IMR-90 (cell line): ENCODE measurements around the gene RHCE. TPM values are rescaled to one million over a fixed set of nuclear protein-coding genes. Genes with fewer than 3 reads are reported as not detected.
"Not testable (repeated sequence)": the region's sequence is repeated elsewhere in the genome, so short reads cannot be mapped to it uniquely, and the experiment has no call there.

Experiments used
- ATAC-seq: fragments of 200-7000 bp; cut with Tn5 transposase; 2 replicates; pipeline ENCODE4 v1.9.1; 2020; ENCODE audit warnings: low read depth, mild to moderate bottlenecking, moderate library complexity
- BruUV-seq: library from RNA; stranded (reverse); fragments of 400-500 nt; replicated peaks from 2 replicates; lab custom pipeline; 2021; lab: Mats Ljungman, UMichigan
- CTCF ChIA-PET: fragments of 300-600 bp; formaldehyde crosslinking; extraction: SDS; loops from one replicate; lab custom pipeline; 2021; ENCODE audit warnings: antibody characterized with exemption; lab: Yijun Ruan, JAX
- POLR2A ChIA-PET: fragments of 300-600 bp; sonication (Branson Sonifier 250); formaldehyde crosslinking; loops from one replicate; lab custom pipeline; 2022; ENCODE audit warnings: antibody characterized with exemption; ENCODE audit not compliant: unreplicated experiment; lab: Charles Lee
- DNase-seq: peaks from one replicate; pipeline ENCODE4 v3.0.0; 2013
- H2AFZ ChIP-seq: replicated peaks from 2 replicates; pipeline ENCODE3; 2013; ENCODE audit warnings: low read length, mild to moderate bottlenecking; ENCODE audit not compliant: poor library complexity
- H2AK5ac ChIP-seq: 2 replicates; pipeline ENCODE4 v1.6.1; 2013; ENCODE audit warnings: low read depth, low read length, inconsistent platforms
- H2AK9ac ChIP-seq: replicated peaks from 2 replicates; pipeline ENCODE3; 2013; ENCODE audit warnings: mild to moderate bottlenecking, low read depth, low read length, moderate library complexity; ENCODE audit not compliant: poor library complexity
- H2BK120ac ChIP-seq: 2 replicates; pipeline ENCODE4 v1.6.1; 2013; ENCODE audit warnings: low read depth, low read length, inconsistent platforms
- H2BK15ac ChIP-seq: 3 replicates; pipeline ENCODE4 v1.6.1; 2013; ENCODE audit warnings: low read depth, low read length, inconsistent platforms
- H2BK20ac ChIP-seq: 2 replicates; pipeline ENCODE4 v1.6.1; 2013; ENCODE audit warnings: low read depth, mild to moderate bottlenecking, inconsistent platforms, low read length, moderate library complexity
- H2BK5ac ChIP-seq: 2 replicates; pipeline ENCODE4 v1.6.1; 2013; ENCODE audit warnings: mild to moderate bottlenecking, low read depth, low read length, inconsistent platforms; ENCODE audit not compliant: poor library complexity, severe bottlenecking
- H3K14ac ChIP-seq: replicated peaks from 2 replicates; pipeline ENCODE4 v1.6.1; 2013; ENCODE audit warnings: low read depth, low read length, inconsistent platforms
- H3K18ac ChIP-seq: 2 replicates; pipeline ENCODE4 v1.6.1; 2013; ENCODE audit warnings: low read depth, low read length, control low read depth
- H3K23ac ChIP-seq: 2 replicates; pipeline ENCODE4 v1.6.1; 2013; ENCODE audit warnings: low read depth, low read length, inconsistent platforms
- H3K27ac ChIP-seq: 2 replicates; pipeline ENCODE4 v1.5.1; 2013; ENCODE audit warnings: mild to moderate bottlenecking, control low read depth, low read length; ENCODE audit not compliant: insufficient read depth
- H3K27me3 ChIP-seq: 2 replicates; pipeline ENCODE4 v1.6.1; 2013; ENCODE audit warnings: low read length; ENCODE audit not compliant: control insufficient read depth, insufficient read depth
- H3K36me3 ChIP-seq: 2 replicates; pipeline ENCODE4 v1.6.1; 2013; ENCODE audit warnings: low read length, mixed read lengths; ENCODE audit not compliant: control insufficient read depth, insufficient read depth
- H3K4ac ChIP-seq: 2 replicates; pipeline ENCODE4 v1.6.1; 2013; ENCODE audit warnings: low read depth, low read length, inconsistent platforms
- H3K4me1 ChIP-seq: 2 replicates; pipeline ENCODE4 v1.6.1; 2013; ENCODE audit warnings: low read length, mixed read lengths; ENCODE audit not compliant: control insufficient read depth, insufficient read depth
- H3K4me2 ChIP-seq: 2 replicates; pipeline ENCODE4 v1.6.1; 2013; ENCODE audit warnings: low read depth, mild to moderate bottlenecking, control low read depth, low read length, moderate library complexity
- H3K4me3 ChIP-seq: 2 replicates; pipeline ENCODE4 v1.5.1; 2013; ENCODE audit warnings: low read depth, mild to moderate bottlenecking, control low read depth, low read length, moderate library complexity; ENCODE audit not compliant: insufficient read depth
- H3K56ac ChIP-seq: 2 replicates; pipeline ENCODE4 v1.6.1; 2013; ENCODE audit warnings: low read length, inconsistent platforms; ENCODE audit not compliant: insufficient read depth; ENCODE audit errors: extremely low read depth
- H3K79me1 ChIP-seq, 2 experiments: 2 replicates each; pipeline ENCODE4 v1.6.1; 2013; ENCODE audit warnings: low read length in 2 of 2, inconsistent platforms in 1 of 2, low read depth in 1 of 2
- H3K9ac ChIP-seq: 2 replicates; pipeline ENCODE4 v1.6.1; 2013; ENCODE audit warnings: low read depth, low read length, control low read depth
- H3K9me1 ChIP-seq: 2 replicates; pipeline ENCODE4 v1.6.1; 2013; ENCODE audit warnings: low read length, inconsistent platforms; ENCODE audit not compliant: insufficient read depth
- H3K9me3 ChIP-seq: 2 replicates; pipeline ENCODE4 v1.6.1; 2013; ENCODE audit warnings: low read length; ENCODE audit not compliant: control insufficient read depth, insufficient read depth
- H4K20me1 ChIP-seq: 2 replicates; pipeline ENCODE4 v1.6.1; 2013; ENCODE audit warnings: low read length, inconsistent platforms; ENCODE audit not compliant: insufficient read depth
- H4K5ac ChIP-seq: 2 replicates; pipeline ENCODE4 v1.6.1; 2013; ENCODE audit warnings: mild to moderate bottlenecking, low read depth, low read length, control low read depth
- H4K8ac ChIP-seq, 2 experiments: 2 replicates each; pipeline ENCODE4 v1.6.1; 2013; ENCODE audit warnings: low read depth in 2 of 2, low read length in 2 of 2, control low read depth in 1 of 2, inconsistent platforms in 1 of 2
- H4K91ac ChIP-seq: 2 replicates; pipeline ENCODE4 v1.6.1; 2013; ENCODE audit warnings: low read depth, low read length, inconsistent platforms; ENCODE audit not compliant: insufficient read depth
- FOS ChIP-seq: fragments of 150-350 bp; IDR thresholded peaks from 2 replicates; pipeline ENCODE4 v1.6.1; 2016; ENCODE audit warnings: low read depth, low read length
- WGBS, 2 experiments: methylation state at CpG; one replicate each; pipeline versions ENCODE4 v1.1.5 to v1.1.7; 2013; ENCODE audit warnings: missing lambda C conversion rate in 2 of 2; ENCODE audit not compliant: insufficient read length in 1 of 2; ENCODE audit errors: extremely low coverage in 2 of 2; 5-methylcytosine and 5-hydroxymethylcytosine counted together
- dilution Hi-C: fragments of 300-500 bp; cut with HindIII; formaldehyde crosslinking; loops from one replicate; pipeline ENCODE4 v1.14.3; 2018; ENCODE audit warnings: low sequenced_read_pairs; ENCODE audit not compliant: unreplicated experiment
- in situ Hi-C: fragments of 300-500 bp; cut with MboI; formaldehyde crosslinking; loops from 3 replicates; pipeline ENCODE4 v1.14.3; 2019; ENCODE audit warnings: low sequenced_read_pairs, inconsistent platforms, mixed read lengths
- intact Hi-C: fragments of 100-400 bp; cut with micrococcal nuclease; formaldehyde crosslinking; loops from 2 replicates; pipeline ENCODE4 v1.10.0; 2022
- polyA plus RNA-seq, 3 experiments: library from polyadenylated mRNA; depleted of rRNA; stranded (reverse); fragments of >200 nt; gene quantifications; 2 replicates each; pipeline ENCODE4 v1.2.3, GENCODE V29; 2012; ENCODE audit warnings: low replicate concordance in 1 of 3
- total RNA-seq: library from RNA; depleted of rRNA; stranded (reverse); fragments of >200 nt; gene quantifications from 2 replicates; pipeline ENCODE4 v1.2.3, GENCODE V29; 2012

RHCE gene
- total and polyA plus RNA-seq, 2 of the 4 experiments (the other 2 are of a cell fraction): 0.54 to 0.62 TPM

DNA sequence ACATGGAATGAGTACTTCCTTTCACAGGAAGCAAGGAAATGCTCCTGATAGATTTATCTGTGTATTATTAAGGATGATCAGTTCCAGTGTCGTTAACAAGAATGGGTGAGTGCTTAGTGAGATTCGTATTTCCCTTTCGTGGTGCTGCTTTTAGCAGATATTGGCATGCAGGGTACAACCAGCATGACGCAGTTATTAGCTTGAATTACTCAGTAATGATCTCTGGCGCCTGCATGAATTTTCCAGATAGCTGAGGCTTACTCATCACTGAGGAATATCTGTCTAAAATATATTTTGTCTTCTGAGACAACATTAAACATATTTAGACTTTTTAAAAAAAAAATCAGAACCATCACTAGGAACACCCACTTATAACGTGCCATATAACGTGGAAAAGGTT, 48.9 kb downstream of the RHCE start:
- H3K4me2 ChIP-seq: peak overlapping the region; percentile 54; the same call in 1 of the 2 replicates
- CTCF ChIA-PET, H3K4me3 ChIP-seq: not testable (repeated sequence)

DNA sequence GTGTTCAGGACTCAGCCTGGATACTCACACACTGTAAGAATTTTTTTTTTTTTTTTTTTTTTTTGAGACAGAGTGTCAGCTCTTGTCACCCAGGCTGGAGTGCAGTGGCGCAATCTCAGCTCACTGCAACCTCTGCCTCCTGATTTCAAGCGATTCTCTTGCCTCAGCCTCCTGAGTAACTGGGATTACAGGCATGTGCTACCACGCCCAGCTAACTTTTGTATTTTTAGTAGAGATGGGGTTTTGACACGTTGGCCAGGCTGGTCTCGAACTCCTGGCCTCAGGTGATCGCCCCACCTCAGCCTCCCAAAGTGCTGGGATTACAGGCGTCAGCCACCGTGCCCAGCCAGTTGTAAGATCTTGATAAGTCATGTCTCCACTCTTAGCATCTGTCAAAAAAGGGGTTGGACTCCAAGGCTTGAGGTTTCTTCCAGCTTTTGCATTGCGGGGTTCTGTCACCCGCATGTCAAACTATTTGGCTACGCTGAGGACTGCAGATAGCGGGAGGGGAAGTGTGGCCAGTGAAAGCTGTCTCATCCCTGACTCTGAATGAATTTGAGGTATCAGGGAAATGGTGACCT, 50.8 kb downstream of the RHCE start:
- BruUV-seq, intact Hi-C loops: not testable (repeated sequence)

More for the DNA sequence above, 48.9 kb downstream of the RHCE start:
- H3K27me3 ChIP-seq, H3K79me1 ChIP-seq, H4K20me1 ChIP-seq, in situ Hi-C loops, dilution Hi-C loops, intact Hi-C loops, POLR2A ChIA-PET, H3K36me3 ChIP-seq, H3K9me3 ChIP-seq, BruUV-seq, H3K9me1 ChIP-seq, H2AFZ ChIP-seq, H3K4me1 ChIP-seq, H2AK9ac ChIP-seq: not testable (repeated sequence)
- Histone ChIP-seq H4K8ac (peak overlapping the region; percentile 32 to 64), H3K4ac (peak overlapping the region; percentile 94), H2AK5ac (peak overlapping the region; percentile 98), H3K14ac (peak overlapping the region; percentile 90), H3K27ac (peak overlapping the region; percentile 85), H2BK5ac (peak overlapping the region; percentile 75), H3K18ac (peak overlapping the region; percentile 44), H3K56ac (peak overlapping the region; percentile 66), H3K23ac (peak overlapping the region; percentile 57; the same call in 1 of the 2 replicates), H3K9ac (peak overlapping the region; percentile 36; the same call in 1 of the 2 replicates), H4K5ac (peak overlapping the region; percentile 64; the same call in 1 of the 2 replicates), H4K91ac (peak overlapping the region; percentile 88), H2BK20ac (peak overlapping the region; percentile 93), H2BK120ac (peak overlapping the region; percentile 97), H2BK15ac (peak overlapping the region; percentile 85; the same call in 1 of the 3 replicates)
- TF ChIP-seq FOS: 0 out of 2 replicates have a peak, but pooled peaks have one; percentile 11
- ATAC-seq (peak; percentile 93), DNase-seq (peak; percentile 87)
- no CpG with 5 or more reads among the region's 7 CpGs for WGBS, 2 experiments

More for the DNA sequence above, 50.8 kb downstream of the RHCE start:
- Histone ChIP-seq H2AK5ac (peak overlapping the region; percentile 87), H2BK120ac (0 out of 2 replicates have a peak overlapping the region, but pooled peaks have one; percentile 89), H3K4ac (peak overlapping the region; percentile 93), H3K14ac (peak overlapping the region; percentile 72; the same call in 1 of the 2 replicates), H2BK20ac (peak overlapping the region; percentile 76)
- H3K27ac ChIP-seq, H4K8ac ChIP-seq, H3K27me3 ChIP-seq, H3K9me3 ChIP-seq, H2AK9ac ChIP-seq, H2BK5ac ChIP-seq, in situ Hi-C loops, H4K5ac ChIP-seq, dilution Hi-C loops, H4K20me1 ChIP-seq, DNase-seq, H3K4me3 ChIP-seq, H2AFZ ChIP-seq, H3K23ac ChIP-seq, H3K56ac ChIP-seq, H3K4me1 ChIP-seq, CTCF ChIA-PET, H3K9me1 ChIP-seq, H2BK15ac ChIP-seq, H3K36me3 ChIP-seq, H4K91ac ChIP-seq, H3K4me2 ChIP-seq, H3K79me1 ChIP-seq, POLR2A ChIA-PET, H3K18ac ChIP-seq, H3K9ac ChIP-seq, ATAC-seq: not testable (repeated sequence)
- WGBS, 2 experiments: 83% methylated on average over 7 of the region's 12 CpGs; no CpG with 5 or more reads in 1 of the 2 experiments
